Mucosa of stomach (tissue), 1 donor: ENCODE data around the gene PAFAH1B1.
"Not testable (repeated sequence)": the region's sequence is repeated elsewhere in the genome, so short reads cannot be mapped to it uniquely, and the experiment has no call there.

Experiments
- H3K27me3 ChIP-seq: one replicate; pipeline ENCODE4 v1.7.0; 2013; ENCODE audit warnings: mild to moderate bottlenecking, low read length; ENCODE audit not compliant: control insufficient read depth, insufficient read depth
- H3K36me3 ChIP-seq: one replicate; pipeline ENCODE4 v1.7.0; 2013; ENCODE audit warnings: low read length; ENCODE audit not compliant: control insufficient read depth, insufficient read depth
- H3K4me1 ChIP-seq: one replicate; pipeline ENCODE4 v1.7.0; 2013; ENCODE audit warnings: mild to moderate bottlenecking, low read length; ENCODE audit not compliant: control insufficient read depth, insufficient read depth
- H3K4me3 ChIP-seq: one replicate; pipeline ENCODE4 v1.7.0; 2013; ENCODE audit warnings: low read length
- H3K9ac ChIP-seq: one replicate; pipeline ENCODE4 v1.7.0; 2013; ENCODE audit warnings: mild to moderate bottlenecking, low read length, moderate library complexity
- H3K9me3 ChIP-seq: one replicate; pipeline ENCODE4 v1.7.0; 2013; ENCODE audit warnings: mild to moderate bottlenecking, low read length, moderate library complexity; ENCODE audit not compliant: control insufficient read depth
- donor health status: Pancreatic carcinoma.

The PAFAH1B1 gene

GRCh38 chr17:2695243-2695960 lies 101.9 kb downstream of the PAFAH1B1 start:
- Histone ChIP-seq H3K9ac (no peak overlapping the region), H3K36me3 (peaks cover 5% of the 10 kb centered on the region), H3K4me3 (no peak overlapping the region), H3K4me1 (no peaks in the 10 kb centered on the region), H3K9me3 (no peaks in the 10 kb centered on the region), H3K27me3 (no peaks in the 10 kb centered on the region)

GRCh38 chr17:2695961-2696760 lies 102.7 kb downstream of the PAFAH1B1 start:
- no peaks in the 10 kb centered on the region for H3K4me1 ChIP-seq
- H3K4me3 ChIP-seq, result no peak overlapping the region
- H3K9me3 ChIP-seq, result no peaks in the 10 kb centered on the region
- peaks cover 5% of the 10 kb centered on the region for H3K36me3 ChIP-seq
- H3K27me3 ChIP-seq, result no peaks in the 10 kb centered on the region
- no peak overlapping the region for H3K9ac ChIP-seq

GRCh38 chr17:2697611-2698162 lies 104.2 kb downstream of the PAFAH1B1 start:
- peaks cover 5% of the 10 kb centered on the region for H3K36me3 ChIP-seq
- H3K27me3 ChIP-seq, result no peaks in the 10 kb centered on the region
- H3K9me3 ChIP-seq, result no peaks in the 10 kb centered on the region
- H3K4me1 ChIP-seq, result no peaks in the 10 kb centered on the region
- no peak overlapping the region for H3K9ac ChIP-seq
- no peak overlapping the region for H3K4me3 ChIP-seq

GRCh38 chr17:2699216-2699805 lies 105.9 kb downstream of the PAFAH1B1 start:
- not testable (repeated sequence) for H3K4me1 ChIP-seq, H3K9me3 ChIP-seq, H3K9ac ChIP-seq, H3K4me3 ChIP-seq, H3K27me3 ChIP-seq
- H3K36me3 ChIP-seq, result peaks cover 10% of the 10 kb centered on the region

- no peaks in the 10 kb centered on the region for H3K4me1 ChIP-seq
- H3K4me3 ChIP-seq, result no peak overlapping the region
- no peak overlapping the region for H3K9ac ChIP-seq
- peaks cover 10% of the 10 kb centered on the region for H3K36me3 ChIP-seq
- H3K9me3 ChIP-seq, result no peaks in the 10 kb centered on the region
- no peaks in the 10 kb centered on the region for H3K27me3 ChIP-seq
Observed at GRCh38 chr17:2700030-2700490, 106.6 kb downstream of the PAFAH1B1 start.

- H3K9ac ChIP-seq, result no peak overlapping the region
- H3K4me1 ChIP-seq, result no peaks in the 10 kb centered on the region
- no peak overlapping the region for H3K4me3 ChIP-seq
- peaks cover 10% of the 10 kb centered on the region for H3K36me3 ChIP-seq
- H3K9me3 ChIP-seq, result no peaks in the 10 kb centered on the region
- no peaks in the 10 kb centered on the region for H3K27me3 ChIP-seq
Observed at GRCh38 chr17:2700491-2701141, 107.2 kb downstream of the PAFAH1B1 start.

GRCh38 chr17:2701161-2701995 lies 107.9 kb downstream of the PAFAH1B1 start:
- Histone ChIP-seq H3K4me3 (no peak overlapping the region), H3K27me3 (no peaks in the 10 kb centered on the region), H3K4me1 (no peaks in the 10 kb centered on the region), H3K9ac (no peak overlapping the region), H3K9me3 (no peaks in the 10 kb centered on the region), H3K36me3 (peaks cover 10% of the 10 kb centered on the region)

GRCh38 chr17:2701996-2702741 lies 108.7 kb downstream of the PAFAH1B1 start:
- Histone ChIP-seq H3K4me3 (no peak overlapping the region), H3K36me3 (peaks cover 10% of the 10 kb centered on the region), H3K9ac (no peak overlapping the region), H3K9me3 (no peaks in the 10 kb centered on the region), H3K27me3 (no peaks in the 10 kb centered on the region), H3K4me1 (no peaks in the 10 kb centered on the region)

- Histone ChIP-seq H3K9me3 (no peaks in the 10 kb centered on the region), H3K27me3 (no peaks in the 10 kb centered on the region), H3K4me1 (peaks cover 8% of the 10 kb centered on the region), H3K36me3 (peaks cover 10% of the 10 kb centered on the region), H3K9ac (no peak overlapping the region), H3K4me3 (no peak overlapping the region)
Observed at GRCh38 chr17:2703181-2703580, 109.7 kb downstream of the PAFAH1B1 start.

GRCh38 chr17:2703606-2704005 lies 110.2 kb downstream of the PAFAH1B1 start:
- Histone ChIP-seq H3K36me3 (peaks cover 10% of the 10 kb centered on the region), H3K9ac (no peak overlapping the region), H3K27me3 (no peaks in the 10 kb centered on the region), H3K9me3 (no peaks in the 10 kb centered on the region), H3K4me3 (no peak overlapping the region), H3K4me1 (peaks cover 13% of the 10 kb centered on the region)
